ENCODE results near the gene CREM.

The CREM gene

DNA sequence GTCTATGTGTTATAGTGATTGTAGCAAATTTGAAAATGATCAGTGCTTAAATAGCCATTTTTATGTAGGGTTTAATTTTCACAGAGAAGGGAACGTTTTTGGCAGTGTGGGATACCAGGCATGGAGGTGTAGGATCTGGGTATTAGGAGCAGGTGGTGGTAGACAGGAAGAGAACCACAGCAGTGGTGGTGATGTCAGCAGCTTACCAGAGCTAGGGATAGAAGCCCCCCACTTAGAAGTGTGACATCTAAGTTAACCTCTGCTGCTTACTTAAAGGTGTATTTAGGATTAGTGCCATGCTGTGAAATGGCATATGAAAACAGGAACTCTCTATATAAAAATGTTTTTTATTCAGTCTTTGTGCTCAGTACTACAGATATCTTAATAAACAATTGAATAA, 73.8 kb downstream of the CREM start:
- Histone ChIP-seq H3K9me3 (ENCODE audit: severe bottlenecking) (no peaks in the 10 kb centered on the region), H3K4me1 (ENCODE audit: insufficient read depth, poor library complexity, severe bottlenecking) (peaks cover 4% of the 10 kb centered on the region), H3K27ac (ENCODE audit: poor library complexity, severe bottlenecking) (no peak overlapping the region), H3K36me3 (ENCODE audit: low read depth) (no peaks in the 10 kb centered on the region), H3K4me3 (ENCODE audit: severe bottlenecking) (no peak overlapping the region), H3K27me3 (ENCODE audit: insufficient read depth, poor library complexity, severe bottlenecking) (no peaks in the 10 kb centered on the region)
- ATAC-seq (ENCODE audit: low read depth) (no peak), DNase-seq (ENCODE audit: low spot score) (no peak)
- TF ChIP-seq, protein P1, sequence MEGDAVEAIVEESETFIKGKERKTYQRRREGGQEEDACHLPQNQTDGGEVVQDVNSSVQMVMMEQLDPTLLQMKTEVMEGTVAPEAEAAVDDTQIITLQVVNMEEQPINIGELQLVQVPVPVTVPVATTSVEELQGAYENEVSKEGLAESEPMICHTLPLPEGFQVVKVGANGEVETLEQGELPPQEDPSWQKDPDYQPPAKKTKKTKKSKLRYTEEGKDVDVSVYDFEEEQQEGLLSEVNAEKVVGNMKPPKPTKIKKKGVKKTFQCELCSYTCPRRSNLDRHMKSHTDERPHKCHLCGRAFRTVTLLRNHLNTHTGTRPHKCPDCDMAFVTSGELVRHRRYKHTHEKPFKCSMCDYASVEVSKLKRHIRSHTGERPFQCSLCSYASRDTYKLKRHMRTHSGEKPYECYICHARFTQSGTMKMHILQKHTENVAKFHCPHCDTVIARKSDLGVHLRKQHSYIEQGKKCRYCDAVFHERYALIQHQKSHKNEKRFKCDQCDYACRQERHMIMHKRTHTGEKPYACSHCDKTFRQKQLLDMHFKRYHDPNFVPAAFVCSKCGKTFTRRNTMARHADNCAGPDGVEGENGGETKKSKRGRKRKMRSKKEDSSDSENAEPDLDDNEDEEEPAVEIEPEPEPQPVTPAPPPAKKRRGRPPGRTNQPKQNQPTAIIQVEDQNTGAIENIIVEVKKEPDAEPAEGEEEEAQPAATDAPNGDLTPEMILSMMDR (IDR thresholded peaks at IDR 0.05; ENCODE audit: poor library complexity, severe bottlenecking): no peak

DNA sequence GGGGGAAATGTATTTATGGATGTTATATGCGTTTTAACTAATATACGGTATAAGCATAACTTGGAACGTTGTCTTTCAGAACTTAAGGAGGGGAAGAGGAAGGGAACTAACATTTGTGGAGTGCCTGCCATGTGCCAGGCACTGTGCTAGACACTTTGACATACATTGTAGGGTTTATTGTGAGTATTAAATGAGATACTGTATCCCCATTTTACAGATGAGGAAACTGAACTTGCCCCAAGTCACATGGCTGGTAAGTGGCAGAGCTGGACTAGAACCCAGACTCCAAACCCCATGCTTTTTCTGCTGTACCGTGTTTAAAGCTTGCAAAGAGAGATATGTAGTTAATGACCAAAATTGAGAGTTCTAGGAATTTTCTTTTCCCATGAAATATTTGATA, 74.6 kb downstream of the CREM start:
- ATAC-seq (ENCODE audit: low read depth): no peak
- Histone ChIP-seq H3K4me3 (ENCODE audit: severe bottlenecking) (no peak overlapping the region), H3K4me1 (ENCODE audit: insufficient read depth, poor library complexity, severe bottlenecking) (peaks cover 4% of the 10 kb centered on the region), H3K27ac (ENCODE audit: poor library complexity, severe bottlenecking) (no peak overlapping the region), H3K9me3 (ENCODE audit: severe bottlenecking) (no peaks in the 10 kb centered on the region), H3K27me3 (ENCODE audit: insufficient read depth, poor library complexity, severe bottlenecking) (no peaks in the 10 kb centered on the region), H3K36me3 (ENCODE audit: low read depth) (no peaks in the 10 kb centered on the region)
- TF ChIP-seq, protein P1 (IDR thresholded peaks at IDR 0.05; ENCODE audit: poor library complexity, severe bottlenecking): no peak
- DNase-seq (ENCODE audit: low spot score): no peak

DNA sequence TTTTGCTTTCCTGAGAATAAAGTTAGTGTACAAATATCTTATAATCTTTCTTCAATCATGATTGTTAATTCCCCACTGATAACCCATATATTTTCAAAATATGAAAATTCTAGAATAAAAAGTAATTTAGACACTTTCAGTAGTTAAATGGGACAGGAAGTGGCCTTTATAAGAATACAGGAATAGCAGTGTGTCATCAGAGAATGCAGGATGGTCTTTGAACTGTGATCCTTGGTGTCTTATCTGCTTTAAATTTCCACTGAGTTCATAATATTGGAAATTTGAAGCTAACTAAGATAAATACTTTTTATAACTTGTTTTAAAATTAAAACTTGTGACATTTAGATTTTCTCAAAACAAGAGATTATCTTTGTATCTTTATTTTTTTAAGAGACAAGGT, 75.4 kb downstream of the CREM start:
- no peak overlapping the region for H3K4me3 ChIP-seq (ENCODE audit: severe bottlenecking)
- H3K27me3 ChIP-seq (ENCODE audit: insufficient read depth, poor library complexity, severe bottlenecking): no peaks in the 10 kb centered on the region
- no peaks in the 10 kb centered on the region for H3K4me1 ChIP-seq (ENCODE audit: insufficient read depth, poor library complexity, severe bottlenecking)
- no peak for ATAC-seq (ENCODE audit: low read depth)
- no peak for DNase-seq (ENCODE audit: low spot score)
- TF ChIP-seq, protein P1 (IDR thresholded peaks at IDR 0.05; ENCODE audit: poor library complexity, severe bottlenecking): no peak
- H3K9me3 ChIP-seq (ENCODE audit: severe bottlenecking): no peaks in the 10 kb centered on the region
- H3K27ac ChIP-seq (ENCODE audit: poor library complexity, severe bottlenecking): no peak overlapping the region
- H3K36me3 ChIP-seq (ENCODE audit: low read depth): no peaks in the 10 kb centered on the region

DNA sequence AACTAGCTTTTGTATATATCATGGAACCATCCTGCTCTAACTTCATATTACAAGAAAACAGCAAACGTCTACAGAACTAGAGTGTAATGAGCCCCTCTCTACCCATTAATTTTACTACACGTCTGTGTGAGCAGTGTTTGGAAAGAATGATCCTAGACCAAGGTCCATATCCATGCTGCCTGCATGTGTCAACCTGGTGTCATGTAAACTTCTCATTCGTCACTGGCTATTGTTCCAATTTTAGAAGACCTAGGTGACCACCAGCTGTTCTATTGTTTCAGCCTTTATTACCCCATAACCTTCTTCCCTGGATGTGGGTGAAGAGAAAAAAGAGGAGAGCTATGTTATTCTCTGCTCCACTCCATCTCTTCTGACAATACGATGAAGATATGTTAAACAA, 77.1 kb downstream of the CREM start:
- no peak for DNase-seq (ENCODE audit: low spot score)
- H3K9me3 ChIP-seq (ENCODE audit: severe bottlenecking): no peaks in the 10 kb centered on the region
- H3K27me3 ChIP-seq (ENCODE audit: insufficient read depth, poor library complexity, severe bottlenecking): no peaks in the 10 kb centered on the region
- no peak overlapping the region for H3K4me3 ChIP-seq (ENCODE audit: severe bottlenecking)
- TF ChIP-seq, protein P1 (IDR thresholded peaks at IDR 0.05; ENCODE audit: poor library complexity, severe bottlenecking): no peak
- H3K4me1 ChIP-seq (ENCODE audit: insufficient read depth, poor library complexity, severe bottlenecking): no peaks in the 10 kb centered on the region
- no peak for ATAC-seq (ENCODE audit: low read depth)
- H3K27ac ChIP-seq (ENCODE audit: poor library complexity, severe bottlenecking): no peak overlapping the region
- H3K36me3 ChIP-seq (ENCODE audit: low read depth): no peaks in the 10 kb centered on the region

DNA sequence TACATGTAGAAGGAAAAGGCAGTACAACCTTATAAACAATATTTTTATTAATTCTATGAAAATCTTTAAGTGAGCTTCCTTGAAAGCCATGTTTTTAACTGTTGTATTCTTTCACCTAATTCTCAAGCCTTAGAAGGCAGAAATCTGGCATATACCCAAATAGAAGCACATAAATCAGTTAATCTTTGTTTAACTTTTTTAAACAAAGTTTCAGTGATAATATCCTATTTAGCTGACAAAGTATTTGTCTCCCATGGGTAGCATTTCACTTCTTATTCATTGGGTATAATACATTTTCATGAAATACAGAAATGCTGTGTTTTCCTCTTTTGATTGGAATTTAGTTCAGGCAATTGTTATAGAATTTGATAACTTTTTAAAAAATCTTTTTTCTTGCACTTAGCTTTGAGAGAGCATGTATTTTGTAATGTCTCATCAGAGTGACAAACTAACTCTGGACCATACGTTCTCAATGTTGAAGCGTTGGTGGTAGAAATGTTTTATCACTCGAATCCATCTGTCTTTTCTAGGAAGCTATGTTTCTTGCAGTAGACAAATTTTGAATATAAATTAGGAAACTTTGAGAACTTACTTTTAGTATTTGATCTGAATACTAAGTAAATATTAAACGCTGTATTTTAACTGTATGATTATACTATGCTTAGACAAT, 78.1 kb downstream of the CREM start:
- ATAC-seq (ENCODE audit: low read depth) (no peak), DNase-seq (ENCODE audit: low spot score) (no peak)
- H3K4me3 ChIP-seq (ENCODE audit: severe bottlenecking): no peak overlapping the region
- no peaks in the 10 kb centered on the region for H3K9me3 ChIP-seq (ENCODE audit: severe bottlenecking)
- no peaks in the 10 kb centered on the region for H3K27me3 ChIP-seq (ENCODE audit: insufficient read depth, poor library complexity, severe bottlenecking)
- H3K27ac ChIP-seq (ENCODE audit: poor library complexity, severe bottlenecking): no peak overlapping the region
- no peaks in the 10 kb centered on the region for H3K36me3 ChIP-seq (ENCODE audit: low read depth)
- TF ChIP-seq, protein P1 (IDR thresholded peaks at IDR 0.05; ENCODE audit: poor library complexity, severe bottlenecking): no peak
- no peaks in the 10 kb centered on the region for H3K4me1 ChIP-seq (ENCODE audit: insufficient read depth, poor library complexity, severe bottlenecking)

Measured in RWPE2 (cell line).